HepG2 (cell line): ENCODE data around the gene DSCAML1. TPM values are rescaled to one million over a fixed set of nuclear protein-coding genes. Genes with fewer than 3 reads are reported as not detected.

Experiments used
- ATAC-seq: fragments of 200-7000 bp; cut with Tn5 transposase; 3 replicates; pipeline ENCODE4 v1.9.1; 2020; ENCODE audit warnings: mild to moderate bottlenecking, moderate library complexity
- BruUV-seq: library from RNA; stranded (reverse); fragments of 400-500 nt; replicated peaks from 2 replicates; lab custom pipeline; 2021; lab: Mats Ljungman, UMichigan
- CTCF ChIA-PET: fragments of 300-600 bp; formaldehyde crosslinking; extraction: SDS; loops from one replicate; lab custom pipeline; 2021; ENCODE audit warnings: low total read pairs, inconsistent platforms, low intra/inter-chr PET ratio; lab: Yijun Ruan, JAX
- POLR2A ChIA-PET: fragments of 350-600 bp; sonication (Branson Sonifier 250); formaldehyde crosslinking; loops from one replicate; lab custom pipeline; 2020; ENCODE audit warnings: antibody characterized with exemption, inconsistent platforms; lab: Yijun Ruan, JAX
- DNase-seq: peaks from one replicate; pipeline ENCODE4 v3.0.0-alpha.2; 2015; ENCODE audit warnings: low spot score
- FAIRE-seq: peaks from 3 replicates; lab custom pipeline; 2011; peaks lifted over from hg19 to GRCh38; lab: Jason Lieb, UNC
- H2AFZ ChIP-seq: one replicate; pipeline ENCODE4 v1.6.1; 2011; ENCODE audit warnings: low read length, inconsistent platforms
- H3K27ac ChIP-seq: fragments of 300-600 bp; 3 replicates; pipeline ENCODE4 v1.8.0; 2011; ENCODE audit warnings: mixed run types, mild to moderate bottlenecking, mixed read lengths, low read length, inconsistent platforms; ENCODE audit not compliant: insufficient read depth; ENCODE audit errors: extremely low read length
- H3K27me3 ChIP-seq, 2 experiments: fragments of 200-600 bp in 1 of 2; 2 replicates in 1 of 2; 3 replicates in 1 of 2; pipeline versions ENCODE4 v1.6.0 to v1.8.0; 2011; ENCODE audit warnings: low read length in 2 of 2, mild to moderate bottlenecking in 2 of 2, moderate library complexity in 2 of 2, inconsistent platforms in 1 of 2; ENCODE audit not compliant: insufficient read depth in 2 of 2, control insufficient read depth in 1 of 2
- H3K36me3 ChIP-seq, 2 experiments: fragments of 200-600 bp in 1 of 2; replicated peaks in 1 of 2; 2 replicates in 1 of 2; 3 replicates in 1 of 2; pipeline versions ENCODE4 v1.5.1 to v1.8.0; 2011; ENCODE audit warnings: low read length in 2 of 2, inconsistent platforms in 1 of 2; ENCODE audit not compliant: insufficient read depth in 2 of 2, control insufficient read depth in 1 of 2
- H3K4me1 ChIP-seq: 2 replicates; pipeline ENCODE4 v1.5.1; 2012; ENCODE audit warnings: low read length, inconsistent platforms; ENCODE audit not compliant: insufficient read depth
- H3K4me2 ChIP-seq: 2 replicates; pipeline ENCODE4 v1.6.0; 2011; ENCODE audit warnings: low read depth, low read length, inconsistent platforms
- H3K4me3 ChIP-seq, 3 experiments: fragments of 200-600 bp in 1 of 3; sonication (generic), shearing (Covaris generic) in 1 of 3; replicated peaks in 1 of 3; 2 replicates each; pipeline ENCODE4 v1.5.1; 2011 to 2016; ENCODE audit warnings: low read length in 3 of 3, inconsistent platforms in 2 of 3, low read depth in 2 of 3, mild to moderate bottlenecking in 2 of 3, control low read depth in 1 of 3, mixed read lengths in 1 of 3; ENCODE audit not compliant: insufficient read depth in 1 of 3
- H3K79me2 ChIP-seq: one replicate; pipeline ENCODE4 v1.6.1; 2011; ENCODE audit warnings: low read length, inconsistent platforms; ENCODE audit not compliant: insufficient read depth
- H3K9ac ChIP-seq: 2 replicates; pipeline ENCODE4 v1.6.0; 2011; ENCODE audit warnings: mild to moderate bottlenecking, low read depth, low read length, inconsistent platforms; ENCODE audit not compliant: insufficient read depth
- H3K9me3 ChIP-seq: 2 replicates; pipeline ENCODE4 v1.5.1; 2012; ENCODE audit warnings: mild to moderate bottlenecking, low read length
- H4K20me1 ChIP-seq: 2 replicates; pipeline ENCODE4 v1.6.0; 2011; ENCODE audit warnings: inconsistent platforms, mild to moderate bottlenecking, low read length, moderate library complexity; ENCODE audit not compliant: insufficient read depth
- ATRX ChIP-seq: sonication (generic); formaldehyde crosslinking; IDR thresholded peaks from 2 replicates; pipeline ENCODE4 v1.4.0; 2020; ENCODE audit warnings: missing genetic modification reagents, borderline replicate concordance
- BORCS8-MEF2B ChIP-seq: sonication (generic); formaldehyde crosslinking; IDR thresholded peaks from 2 replicates; pipeline ENCODE4 v1.8.0; 2022; ENCODE audit warnings: mild to moderate bottlenecking, missing genetic modification reagents
- DMAP1 ChIP-seq: IDR thresholded peaks from 2 replicates; pipeline ENCODE4 v1.6.1; 2016
- HNRNPK ChIP-seq: fragments of 200-400 bp; formaldehyde crosslinking; IDR thresholded peaks from 2 replicates; pipeline ENCODE4 v1.6.1; 2018; ENCODE audit warnings: low read length, low read depth, moderate library complexity, mild to moderate bottlenecking; ENCODE audit not compliant: poor library complexity, severe bottlenecking
- KDM1A ChIP-seq: IDR thresholded peaks from 2 replicates; pipeline ENCODE4 v1.6.1; 2016; ENCODE audit warnings: missing compliant biosample characterization
- MXI1 ChIP-seq: IDR thresholded peaks from 3 replicates; pipeline ENCODE4 v1.6.1; 2012; ENCODE audit warnings: low read depth, low read length, inconsistent platforms, borderline replicate concordance
- SAFB2 ChIP-seq: sonication (generic); formaldehyde crosslinking; IDR thresholded peaks from 2 replicates; pipeline ENCODE4 v1.5.1; 2020; ENCODE audit warnings: missing genetic modification reagents, low read depth, mild to moderate bottlenecking, borderline replicate concordance
- SCMH1 ChIP-seq: sonication (generic); formaldehyde crosslinking; IDR thresholded peaks from 2 replicates; pipeline ENCODE4 v1.9.0; 2021; ENCODE audit warnings: missing genetic modification reagents, mild to moderate bottlenecking, borderline replicate concordance
- YY1 ChIP-seq: IDR thresholded peaks from 2 replicates; pipeline ENCODE4 v1.6.1; 2011; ENCODE audit warnings: low read length, low read depth, moderate library complexity, mild to moderate bottlenecking; ENCODE audit not compliant: insufficient read depth, insufficient replicate concordance
- ZBTB42 ChIP-seq: sonication (generic); formaldehyde crosslinking; IDR thresholded peaks from 2 replicates; pipeline ENCODE4 v1.5.0; 2020; ENCODE audit warnings: mild to moderate bottlenecking, missing genetic modification reagents
- ZFP41 ChIP-seq: sonication (generic); formaldehyde crosslinking; IDR thresholded peaks from 2 replicates; pipeline ENCODE4 v1.4.0; 2020; ENCODE audit warnings: mild to moderate bottlenecking, missing genetic modification reagents, borderline replicate concordance
- ZNF337 ChIP-seq: sonication (generic); formaldehyde crosslinking; IDR thresholded peaks from 2 replicates; pipeline ENCODE4 v1.5.1; 2020; ENCODE audit warnings: missing genetic modification reagents, low read depth, mild to moderate bottlenecking, borderline replicate concordance
- ZNF556 ChIP-seq: sonication (generic); formaldehyde crosslinking; IDR thresholded peaks from 2 replicates; pipeline ENCODE4 v1.4.0; 2020; ENCODE audit warnings: mild to moderate bottlenecking, missing genetic modification reagents, borderline replicate concordance
- ZNF781 ChIP-seq: sonication (generic); formaldehyde crosslinking; IDR thresholded peaks from 2 replicates; pipeline ENCODE4 v1.5.1; 2020; ENCODE audit warnings: borderline replicate concordance, mild to moderate bottlenecking, missing genetic modification reagents; ENCODE audit errors: not compliant biosample characterization
- WGBS: methylation state at CpG from one replicate; pipeline ENCODE4 v1.1.6; 2017; ENCODE audit warnings: low lambda C conversion rate; 5-methylcytosine and 5-hydroxymethylcytosine counted together
- in situ Hi-C: cut with HindIII; loops from 2 replicates; pipeline ENCODE4 v1.10.0; 2017; ENCODE audit warnings: low pct_unique_long_range_greater_than_20kb; ENCODE audit not compliant: extremely low pct_ligation_motif_present
- intact Hi-C: fragments of 100-400 bp; cut with micrococcal nuclease; formaldehyde crosslinking; loops from one replicate; pipeline ENCODE4 v1.10.0; 2022; ENCODE audit not compliant: unreplicated experiment
- polyA plus RNA-seq, 8 experiments: library from polyadenylated mRNA; depleted of rRNA in 3 of 8; stranded (reverse) in 7 of 8; unstranded in 1 of 8; fragments of >200 nt; fragmentation: Illumina TruSeq in 4 of 8; extraction: Trizol in 4 of 8; gene quantifications; 2 replicates each; pipeline versions ENCODE4 v1.2.1 to v1.2.3, GENCODE V29; 2011 to 2016; ENCODE audit warnings: low read depth in 4 of 8, missing spikeins in 1 of 8, mixed read lengths in 1 of 8; ENCODE audit not compliant: insufficient read depth in 1 of 8
- total RNA-seq, 5 experiments: library from RNA; depleted of rRNA; stranded (reverse); fragments of >200 nt; fragmentation: Illumina TruSeq; extraction: Trizol; gene quantifications; 2 replicates each; pipeline ENCODE4 v1.2.3, GENCODE V29; 2016; ENCODE audit warnings: low read depth in 1 of 5
- TF ChIP-seq, protein P1 (sequence below): sonication (generic); formaldehyde crosslinking; conservative IDR thresholded peaks from 2 replicates; pipeline ENCODE4 v1.4.0; 2020; ENCODE audit warnings: mild to moderate bottlenecking, missing genetic modification reagents, moderate library complexity
- TF ChIP-seq, protein P2 (sequence below): IDR thresholded peaks from 2 replicates; pipeline ENCODE4 v1.6.1; 2012; ENCODE audit warnings: low read length, improper control_type of control experiment
- TF ChIP-seq, protein P3 (sequence below): sonication (generic); formaldehyde crosslinking; IDR thresholded peaks from 2 replicates; pipeline ENCODE4 v1.4.0; 2020; ENCODE audit warnings: missing genetic modification reagents, borderline replicate concordance

The DSCAML1 gene
- total and polyA plus RNA-seq, 2 of the 13 experiments (the other 11 are each of a cell fraction or from before 2014, with no cell fraction given), result 0.29 to 0.40 TPM

DNA sequence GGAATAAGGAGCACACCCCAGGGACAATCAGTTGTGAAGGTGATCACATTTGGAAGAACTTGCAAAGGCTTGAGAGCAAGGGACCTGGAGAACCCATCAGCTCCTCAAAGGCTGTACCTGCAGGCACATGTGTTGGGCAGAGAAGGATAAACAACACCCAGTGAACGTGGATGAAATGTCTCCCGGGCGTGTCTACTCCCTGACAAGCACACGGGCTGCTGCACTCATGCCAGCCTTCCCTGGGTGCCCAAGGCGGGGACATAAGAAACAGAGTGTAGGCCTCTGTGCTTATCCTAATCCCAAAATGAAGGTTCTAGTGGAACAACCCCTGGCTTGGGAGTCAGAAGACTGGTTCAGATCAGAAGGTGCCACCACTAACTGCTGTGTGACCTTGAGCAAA is 46.7 kb downstream of the DSCAML1 start:
- 42% methylated on average over 4 of the region's 5 CpGs for WGBS
- H3K4me1 ChIP-seq, result peaks cover 38% of the 10 kb centered on the region
- H3K4me3 ChIP-seq, result no peak overlapping the region
- no peak overlapping the region for H3K4me2 ChIP-seq
- POLR2A ChIA-PET, result no interaction called here
- ATAC-seq (no peak), DNase-seq (no peak), FAIRE-seq (no peak)
- no peak overlapping the region for H2AFZ ChIP-seq
- H3K27me3 ChIP-seq, result peaks cover 0 to 16% of the 10 kb centered on the region in 2 experiments; a peak in 1 of 5 replicates
- H3K79me2 ChIP-seq, result no peaks in the 10 kb centered on the region
- in situ Hi-C loops, result no loop called here
- CTCF ChIA-PET, result no interaction called here
- no peaks in the 10 kb centered on the region for H3K36me3 ChIP-seq
- no TSS peak for BruUV-seq
- no peak overlapping the region for H3K9ac ChIP-seq
- no peaks in the 10 kb centered on the region for H3K9me3 ChIP-seq
- no peak overlapping the region for H3K27ac ChIP-seq
- TF ChIP-seq KDM1A (CRISPR knock-in tag) (no peak), SCMH1 (no peak), BORCS8-MEF2B (CRISPR knock-in tag) (no peak), ZNF556 (CRISPR knock-in tag) (no peak), HNRNPK (no peak), MXI1 (no peak), ZBTB42 (CRISPR knock-in tag) (no peak), ZNF337 (CRISPR knock-in tag) (no peak), SAFB2 (CRISPR knock-in tag) (no peak), YY1 (no peak), ZFP41 (CRISPR knock-in tag) (no peak), ZNF781 (CRISPR knock-in tag) (no peak), DMAP1 (CRISPR knock-in tag) (no peak), ATRX (CRISPR knock-in tag) (no peak)
- TF ChIP-seq, protein P1, sequence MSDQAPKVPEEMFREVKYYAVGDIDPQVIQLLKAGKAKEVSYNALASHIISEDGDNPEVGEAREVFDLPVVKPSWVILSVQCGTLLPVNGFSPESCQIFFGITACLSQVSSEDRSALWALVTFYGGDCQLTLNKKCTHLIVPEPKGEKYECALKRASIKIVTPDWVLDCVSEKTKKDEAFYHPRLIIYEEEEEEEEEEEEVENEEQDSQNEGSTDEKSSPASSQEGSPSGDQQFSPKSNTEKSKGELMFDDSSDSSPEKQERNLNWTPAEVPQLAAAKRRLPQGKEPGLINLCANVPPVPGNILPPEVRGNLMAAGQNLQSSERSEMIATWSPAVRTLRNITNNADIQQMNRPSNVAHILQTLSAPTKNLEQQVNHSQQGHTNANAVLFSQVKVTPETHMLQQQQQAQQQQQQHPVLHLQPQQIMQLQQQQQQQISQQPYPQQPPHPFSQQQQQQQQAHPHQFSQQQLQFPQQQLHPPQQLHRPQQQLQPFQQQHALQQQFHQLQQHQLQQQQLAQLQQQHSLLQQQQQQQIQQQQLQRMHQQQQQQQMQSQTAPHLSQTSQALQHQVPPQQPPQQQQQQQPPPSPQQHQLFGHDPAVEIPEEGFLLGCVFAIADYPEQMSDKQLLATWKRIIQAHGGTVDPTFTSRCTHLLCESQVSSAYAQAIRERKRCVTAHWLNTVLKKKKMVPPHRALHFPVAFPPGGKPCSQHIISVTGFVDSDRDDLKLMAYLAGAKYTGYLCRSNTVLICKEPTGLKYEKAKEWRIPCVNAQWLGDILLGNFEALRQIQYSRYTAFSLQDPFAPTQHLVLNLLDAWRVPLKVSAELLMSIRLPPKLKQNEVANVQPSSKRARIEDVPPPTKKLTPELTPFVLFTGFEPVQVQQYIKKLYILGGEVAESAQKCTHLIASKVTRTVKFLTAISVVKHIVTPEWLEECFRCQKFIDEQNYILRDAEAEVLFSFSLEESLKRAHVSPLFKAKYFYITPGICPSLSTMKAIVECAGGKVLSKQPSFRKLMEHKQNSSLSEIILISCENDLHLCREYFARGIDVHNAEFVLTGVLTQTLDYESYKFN (CRISPR knock-in tag), result no peak
- TF ChIP-seq, protein P2, sequence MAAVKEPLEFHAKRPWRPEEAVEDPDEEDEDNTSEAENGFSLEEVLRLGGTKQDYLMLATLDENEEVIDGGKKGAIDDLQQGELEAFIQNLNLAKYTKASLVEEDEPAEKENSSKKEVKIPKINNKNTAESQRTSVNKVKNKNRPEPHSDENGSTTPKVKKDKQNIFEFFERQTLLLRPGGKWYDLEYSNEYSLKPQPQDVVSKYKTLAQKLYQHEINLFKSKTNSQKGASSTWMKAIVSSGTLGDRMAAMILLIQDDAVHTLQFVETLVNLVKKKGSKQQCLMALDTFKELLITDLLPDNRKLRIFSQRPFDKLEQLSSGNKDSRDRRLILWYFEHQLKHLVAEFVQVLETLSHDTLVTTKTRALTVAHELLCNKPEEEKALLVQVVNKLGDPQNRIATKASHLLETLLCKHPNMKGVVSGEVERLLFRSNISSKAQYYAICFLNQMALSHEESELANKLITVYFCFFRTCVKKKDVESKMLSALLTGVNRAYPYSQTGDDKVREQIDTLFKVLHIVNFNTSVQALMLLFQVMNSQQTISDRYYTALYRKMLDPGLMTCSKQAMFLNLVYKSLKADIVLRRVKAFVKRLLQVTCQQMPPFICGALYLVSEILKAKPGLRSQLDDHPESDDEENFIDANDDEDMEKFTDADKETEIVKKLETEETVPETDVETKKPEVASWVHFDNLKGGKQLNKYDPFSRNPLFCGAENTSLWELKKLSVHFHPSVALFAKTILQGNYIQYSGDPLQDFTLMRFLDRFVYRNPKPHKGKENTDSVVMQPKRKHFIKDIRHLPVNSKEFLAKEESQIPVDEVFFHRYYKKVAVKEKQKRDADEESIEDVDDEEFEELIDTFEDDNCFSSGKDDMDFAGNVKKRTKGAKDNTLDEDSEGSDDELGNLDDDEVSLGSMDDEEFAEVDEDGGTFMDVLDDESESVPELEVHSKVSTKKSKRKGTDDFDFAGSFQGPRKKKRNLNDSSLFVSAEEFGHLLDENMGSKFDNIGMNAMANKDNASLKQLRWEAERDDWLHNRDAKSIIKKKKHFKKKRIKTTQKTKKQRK, result no peak
- TF ChIP-seq, protein P3, sequence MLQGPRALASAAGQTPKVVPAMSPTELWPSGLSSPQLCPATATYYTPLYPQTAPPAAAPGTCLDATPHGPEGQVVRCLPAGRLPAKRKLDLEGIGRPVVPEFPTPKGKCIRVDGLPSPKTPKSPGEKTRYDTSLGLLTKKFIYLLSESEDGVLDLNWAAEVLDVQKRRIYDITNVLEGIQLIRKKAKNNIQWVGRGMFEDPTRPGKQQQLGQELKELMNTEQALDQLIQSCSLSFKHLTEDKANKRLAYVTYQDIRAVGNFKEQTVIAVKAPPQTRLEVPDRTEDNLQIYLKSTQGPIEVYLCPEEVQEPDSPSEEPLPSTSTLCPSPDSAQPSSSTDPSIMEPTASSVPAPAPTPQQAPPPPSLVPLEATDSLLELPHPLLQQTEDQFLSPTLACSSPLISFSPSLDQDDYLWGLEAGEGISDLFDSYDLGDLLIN (CRISPR knock-in tag), result no peak
- intact Hi-C loops, result no loop called here
- peaks cover 10% of the 10 kb centered on the region; the same call in 1 of the 2 replicates for H4K20me1 ChIP-seq
